ENCODE measurements around the gene VIP. TPM values are rescaled to one million over a fixed set of nuclear protein-coding genes. Genes with fewer than 3 reads are reported as not detected.

VIP gene
- total and polyA plus RNA-seq, 2 experiments from 2014 or later, result not detected

- no peak overlapping the region for H3K27ac ChIP-seq
- H3K4me1 ChIP-seq (ENCODE audit: low read depth), result no peaks in the 10 kb centered on the region
- no peak for TF ChIP-seq CTCF (IDR thresholded peaks at IDR 0.05; ENCODE audit: low read depth, low read length)
- no peaks in the 10 kb centered on the region for H3K9me3 ChIP-seq (ENCODE audit: low read depth)
- no peak overlapping the region for H3K4me3 ChIP-seq
- no peaks in the 10 kb centered on the region for H3K27me3 ChIP-seq
- H3K36me3 ChIP-seq, result no peaks in the 10 kb centered on the region
- DNase-seq (ENCODE audit: low read depth in 1 of 2, low spot score in 1 of 2), result peak in 1 of 2 donors; percentile 36
Measured at GRCh38 chr6:152736687-152737273, 13.8 kb upstream of the VIP start.

GRCh38 chr6:152745509-152746171 lies 5.0 kb upstream of the VIP start:
- H3K27ac ChIP-seq, result no peak overlapping the region
- no peak for DNase-seq (ENCODE audit: low read depth in 1 of 2, low spot score in 1 of 2)
- no peak for TF ChIP-seq CTCF (IDR thresholded peaks at IDR 0.05; ENCODE audit: low read depth, low read length)
- no peak overlapping the region for H3K4me3 ChIP-seq
- no peaks in the 10 kb centered on the region for H3K9me3 ChIP-seq (ENCODE audit: low read depth)
- H3K4me1 ChIP-seq (ENCODE audit: low read depth), result no peaks in the 10 kb centered on the region
- no peaks in the 10 kb centered on the region for H3K27me3 ChIP-seq
- no peaks in the 10 kb centered on the region for H3K36me3 ChIP-seq

GRCh38 chr6:152746172-152746553 lies 4.4 kb upstream of the VIP start:
- no peaks in the 10 kb centered on the region for H3K36me3 ChIP-seq
- no peak overlapping the region for H3K27ac ChIP-seq
- H3K27me3 ChIP-seq, result no peaks in the 10 kb centered on the region
- TF ChIP-seq CTCF (IDR thresholded peaks at IDR 0.05; ENCODE audit: low read depth, low read length), result no peak
- no peaks in the 10 kb centered on the region for H3K4me1 ChIP-seq (ENCODE audit: low read depth)
- DNase-seq (ENCODE audit: low read depth in 1 of 2, low spot score in 1 of 2), result peak in 1 of 2 donors; percentile 59
- H3K9me3 ChIP-seq (ENCODE audit: low read depth), result no peaks in the 10 kb centered on the region
- H3K4me3 ChIP-seq, result no peak overlapping the region

- no peak overlapping the region for H3K27ac ChIP-seq
- no peak overlapping the region for H3K4me3 ChIP-seq
- no peaks in the 10 kb centered on the region for H3K27me3 ChIP-seq
- H3K9me3 ChIP-seq (ENCODE audit: low read depth), result no peaks in the 10 kb centered on the region
- no peaks in the 10 kb centered on the region for H3K4me1 ChIP-seq (ENCODE audit: low read depth)
- DNase-seq (ENCODE audit: low read depth in 1 of 2, low spot score in 1 of 2), result peak in 1 of 2 donors; percentile 34
- H3K36me3 ChIP-seq, result no peaks in the 10 kb centered on the region
- peak; percentile 26 for TF ChIP-seq CTCF (IDR thresholded peaks at IDR 0.05; ENCODE audit: low read depth, low read length)
Measured at GRCh38 chr6:152748843-152749242, 1.8 kb upstream of the VIP start.

GRCh38 chr6:152749336-152749735 lies 1.3 kb upstream of the VIP start:
- no peaks in the 10 kb centered on the region for H3K9me3 ChIP-seq (ENCODE audit: low read depth)
- H3K27ac ChIP-seq, result no peak overlapping the region
- no peak for DNase-seq (ENCODE audit: low read depth in 1 of 2, low spot score in 1 of 2)
- no peaks in the 10 kb centered on the region for H3K36me3 ChIP-seq
- H3K4me1 ChIP-seq (ENCODE audit: low read depth), result no peaks in the 10 kb centered on the region
- H3K27me3 ChIP-seq, result no peaks in the 10 kb centered on the region
- no peak for TF ChIP-seq CTCF (IDR thresholded peaks at IDR 0.05; ENCODE audit: low read depth, low read length)
- no peak overlapping the region for H3K4me3 ChIP-seq
